Testis (tissue), 3 donors: ENCODE measurements around the gene GRIK2. TPM values are rescaled to one million over a fixed set of nuclear protein-coding genes. Genes with fewer than 3 reads are reported as not detected.

Experiments
- DNase-seq: peaks from one replicate; pipeline ENCODE4 v3.0.0-alpha.2; 2019
- H3K27ac ChIP-seq, 2 donors: fragments of 200-600 bp; sonication (generic); one replicate each; pipeline ENCODE4 v1.5.1; 2019
- H3K27me3 ChIP-seq: fragments of 200-600 bp; sonication (generic); one replicate; pipeline ENCODE4 v1.5.1; 2019
- H3K36me3 ChIP-seq: fragments of 200-600 bp; sonication (generic); one replicate; pipeline ENCODE4 v1.5.1; 2017; ENCODE audit warnings: low read depth; ENCODE audit errors: missing control alignments
- H3K4me1 ChIP-seq: fragments of 200-600 bp; sonication (generic); one replicate; pipeline ENCODE4 v1.5.1; 2019
- H3K4me3 ChIP-seq, 2 donors: fragments of 200-600 bp; sonication (generic); one replicate each; pipeline ENCODE4 v1.5.1; 2017 to 2019
- H3K9me3 ChIP-seq: fragments of 200-600 bp; sonication (generic); one replicate; pipeline ENCODE4 v1.5.1; 2017
- CTCF ChIP-seq, 3 experiments: fragments of 450-650 bp in 2 of 3; fragments of 200-600 bp in 1 of 3; sonication (generic) in 1 of 3; IDR thresholded peaks; one replicate each; pipeline ENCODE4 v1.5.1; 2016 to 2019; ENCODE audit warnings: antibody characterized with exemption in 3 of 3, mild to moderate bottlenecking in 2 of 3, moderate library complexity in 1 of 3
- POLR2A ChIP-seq: fragments of 450-650 bp; IDR thresholded peaks from one replicate; pipeline ENCODE4 v1.6.1; 2017; ENCODE audit warnings: antibody characterized with exemption, mild to moderate bottlenecking, moderate library complexity
- WGBS, 2 donors: methylation state at CpG; one replicate each; pipeline ENCODE4 v1.1.5; 2018; 5-methylcytosine and 5-hydroxymethylcytosine counted together
- intact Hi-C: fragments of 100-400 bp; cut with DNase I; formaldehyde crosslinking; loops from one replicate; pipeline ENCODE4 v1.15.1; 2023; ENCODE audit warnings: low total_unique reads
- polyA plus RNA-seq: library from polyadenylated mRNA; stranded (reverse); fragments of 350-450 nt; fragmentation: Illumina TruSeq; extraction: RNeasy Lipid Tissue Mini Kit (QIAGEN cat#74804); gene quantifications from one replicate; pipeline ENCODE4 v1.2.3, GENCODE V29; 2014; ENCODE audit warnings: low read depth, low replicate concordance; ENCODE audit not compliant: insufficient read depth
- total RNA-seq, 2 donors: library from RNA; depleted of rRNA; stranded (reverse); fragments of >200 nt; gene quantifications; one replicate each; pipeline ENCODE4 v1.2.3, GENCODE V29; 2016

The GRIK2 gene
- total and polyA plus RNA-seq, 3 donors from 2014 or later = 1.1 to 23.5 (median 12.4) TPM

DNA sequence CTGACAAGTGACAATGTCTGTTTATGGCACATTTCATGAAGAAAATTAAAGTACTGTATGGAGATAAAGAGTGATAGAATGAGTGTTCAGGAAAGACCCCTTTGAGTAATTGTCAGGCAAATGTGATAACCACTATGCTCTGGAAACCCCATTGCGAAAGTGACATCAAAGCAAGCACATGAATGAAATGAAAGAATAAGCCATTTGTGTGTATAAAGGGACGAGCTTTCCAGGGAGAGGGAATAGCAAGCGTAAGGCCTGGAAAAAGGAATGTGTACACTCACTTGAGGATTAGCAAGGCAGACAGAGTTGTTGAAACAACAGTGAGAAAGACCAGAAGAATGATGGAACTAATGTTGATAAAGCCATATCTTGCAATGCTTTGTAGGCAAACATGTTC is 490.0 kb downstream of the GRIK2 start:
- no peaks in the 10 kb centered on the region for H3K4me1 ChIP-seq
- no peak for TF ChIP-seq POLR2A
- intact Hi-C loops = no loop called here
- 90 to 95% methylated on average over 3 of the region's 3 CpGs for WGBS, 2 donors
- H3K9me3 ChIP-seq = no peaks in the 10 kb centered on the region
- no peak for DNase-seq
- no peaks in the 10 kb centered on the region for H3K27me3 ChIP-seq
- H3K27ac ChIP-seq = no peak overlapping the region
- no peak overlapping the region for H3K4me3 ChIP-seq
- no peaks in the 10 kb centered on the region for H3K36me3 ChIP-seq

GRCh38 chr6:101887532-101887931 is 494.0 kb downstream of the GRIK2 start:
- Histone ChIP-seq H3K27ac (no peak overlapping the region), H3K9me3 (no peaks in the 10 kb centered on the region), H3K4me1 (no peaks in the 10 kb centered on the region), H3K27me3 (no peaks in the 10 kb centered on the region), H3K4me3 (no peak overlapping the region), H3K36me3 (no peaks in the 10 kb centered on the region)
- DNase-seq = no peak
- 43 to 49% methylated on average over 5 of the region's 5 CpGs for WGBS, 2 donors
- intact Hi-C loops = no loop called here
- TF ChIP-seq CTCF (IDR thresholded peaks at IDR 0.05) (no peak), POLR2A (no peak)

- Histone ChIP-seq H3K4me1 (no peaks in the 10 kb centered on the region), H3K4me3 (no peak overlapping the region), H3K27ac (no peak overlapping the region), H3K36me3 (no peaks in the 10 kb centered on the region), H3K9me3 (no peaks in the 10 kb centered on the region), H3K27me3 (no peaks in the 10 kb centered on the region)
- no peak for DNase-seq
- TF ChIP-seq CTCF (IDR thresholded peaks at IDR 0.05) (no peak), POLR2A (no peak)
- 90 to 93% methylated on average over 6 of the region's 6 CpGs for WGBS, 2 donors
- intact Hi-C loops = no loop called here
Measured at GRCh38 chr6:101907356-101908217, 514.1 kb downstream of the GRIK2 start.

DNA sequence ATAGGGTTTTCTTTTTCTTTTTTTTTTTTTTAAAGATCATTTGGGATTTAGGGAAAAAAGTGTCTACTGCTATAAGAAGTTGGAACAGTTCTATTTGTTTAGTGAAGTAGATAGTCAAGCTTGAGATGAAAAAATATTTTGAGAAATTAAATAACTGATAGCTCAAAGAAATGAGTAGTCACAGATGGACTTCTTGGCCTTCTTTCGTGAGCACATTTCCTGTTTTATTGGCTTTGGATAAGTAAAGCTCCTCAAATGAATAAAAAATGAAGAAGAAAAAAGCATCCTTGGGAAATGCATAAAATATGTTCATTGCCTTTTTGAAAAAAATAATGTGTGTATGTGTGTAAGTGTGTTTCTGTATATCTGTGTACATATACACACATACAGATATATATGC is 515.9 kb downstream of the GRIK2 start:
- DNase-seq = no peak
- H3K36me3 ChIP-seq = no peaks in the 10 kb centered on the region
- no peaks in the 10 kb centered on the region for H3K9me3 ChIP-seq
- H3K4me3 ChIP-seq = no peak overlapping the region
- no peaks in the 10 kb centered on the region for H3K27me3 ChIP-seq
- 47 to 57% methylated on average over 1 of the region's 1 CpG for WGBS, 2 donors
- TF ChIP-seq CTCF (IDR thresholded peaks at IDR 0.05) = no peak
- intact Hi-C loops = no loop called here
- H3K4me1 ChIP-seq = no peaks in the 10 kb centered on the region
- no peak overlapping the region for H3K27ac ChIP-seq

- H3K9me3 ChIP-seq = no peaks in the 10 kb centered on the region
- intact Hi-C loops = no loop called here
- H3K4me3 ChIP-seq = no peak overlapping the region
- H3K36me3 ChIP-seq = no peaks in the 10 kb centered on the region
- DNase-seq = no peak
- no peak overlapping the region for H3K27ac ChIP-seq
- TF ChIP-seq POLR2A (no peak), CTCF (IDR thresholded peaks at IDR 0.05) (no peak)
- H3K4me1 ChIP-seq = no peaks in the 10 kb centered on the region
- whole genome bisulfite sequencing, 2 donors = 80 to 82% methylated on average over 5 of the region's 5 CpGs
- H3K27me3 ChIP-seq = no peaks in the 10 kb centered on the region
Measured at GRCh38 chr6:101912311-101912710, 518.8 kb downstream of the GRIK2 start.
